Activated CD4-positive, alpha-beta T cell treated with anti-CD3 and anti-CD28 coated beads, Interleukin-2, amount 50 U/mL, for 1 hour (primary cell): Measurements from ENCODE around the gene QKI.

Source experiments
- DNase-seq: peaks from one replicate; pipeline ENCODE4 v3.0.0-alpha.2; 2020

Gene QKI

GRCh38 chr6:163626073-163626867 is 211.8 kb downstream of the QKI start:
- DNase-seq, result no peak

GRCh38 chr6:163627274-163628062 is 212.9 kb downstream of the QKI start:
- no peak for DNase-seq
